ENCODE data around the gene MAFF.

The MAFF gene

GRCh38 chr22:38236786-38237185 lies 35.0 kb downstream of the MAFF start:
- H3K27me3 ChIP-seq (ENCODE audit: insufficient read depth, poor library complexity, severe bottlenecking) = no peaks in the 10 kb centered on the region
- no peak for DNase-seq (ENCODE audit: low read depth in 1 of 2, low spot score in 1 of 2)
- no peak overlapping the region for H3K27ac ChIP-seq (replicated peaks)
- H3K4me3 ChIP-seq (replicated peaks; ENCODE audit: insufficient read depth, low read length) = no peak overlapping the region
- TF ChIP-seq SPI1 (IDR thresholded peaks at IDR 0.05; ENCODE audit: borderline replicate concordance, low read depth) (no peak), POLR2AphosphoS5 (IDR thresholded peaks at IDR 0.05; ENCODE audit: low read depth) (no peak), GABPA (IDR thresholded peaks at IDR 0.05; ENCODE audit: low read depth) (no peak), REST (IDR thresholded peaks at IDR 0.05; ENCODE audit: insufficient replicate concordance, low read depth) (no peak), CTCF (IDR thresholded peaks at IDR 0.05; ENCODE audit: insufficient read depth, low read length) (no peak)

- H3K27ac ChIP-seq (replicated peaks) = no peak overlapping the region
- no peaks in the 10 kb centered on the region for H3K27me3 ChIP-seq (ENCODE audit: insufficient read depth, poor library complexity, severe bottlenecking)
- H3K4me3 ChIP-seq (replicated peaks; ENCODE audit: insufficient read depth, low read length) = no peak overlapping the region
- TF ChIP-seq GABPA (IDR thresholded peaks at IDR 0.05; ENCODE audit: low read depth) (no peak), REST (IDR thresholded peaks at IDR 0.05; ENCODE audit: insufficient replicate concordance, low read depth) (no peak), POLR2AphosphoS5 (IDR thresholded peaks at IDR 0.05; ENCODE audit: low read depth) (no peak), CTCF (IDR thresholded peaks at IDR 0.05; ENCODE audit: insufficient read depth, low read length) (no peak), SPI1 (IDR thresholded peaks at IDR 0.05; ENCODE audit: borderline replicate concordance, low read depth) (no peak)
- DNase-seq (ENCODE audit: low read depth in 1 of 2, low spot score in 1 of 2) = no peak
Measured at GRCh38 chr22:38238519-38239071, 36.8 kb downstream of the MAFF start.

- Histone ChIP-seq H3K27me3 (ENCODE audit: insufficient read depth, poor library complexity, severe bottlenecking) (no peaks in the 10 kb centered on the region), H3K4me3 (replicated peaks; ENCODE audit: insufficient read depth, low read length) (no peak overlapping the region), H3K27ac (replicated peaks) (no peak overlapping the region)
- TF ChIP-seq CTCF (IDR thresholded peaks at IDR 0.05; ENCODE audit: insufficient read depth, low read length) = no peak
- TF ChIP-seq POLR2AphosphoS5 (IDR thresholded peaks at IDR 0.05; ENCODE audit: low read depth) = no peak
- no peak for TF ChIP-seq GABPA (IDR thresholded peaks at IDR 0.05; ENCODE audit: low read depth)
- no peak for TF ChIP-seq REST (IDR thresholded peaks at IDR 0.05; ENCODE audit: insufficient replicate concordance, low read depth)
- TF ChIP-seq SPI1 (IDR thresholded peaks at IDR 0.05; ENCODE audit: borderline replicate concordance, low read depth) = no peak
- no peak for DNase-seq (ENCODE audit: low read depth in 1 of 2, low spot score in 1 of 2)
Measured at GRCh38 chr22:38239101-38239761, 37.4 kb downstream of the MAFF start.
